ENCODE results near the gene NDST4.

- TF ChIP-seq CTCF (IDR thresholded peaks at IDR 0.05 in 8 of 11, conservative IDR thresholded peaks at IDR 0.05 in 3 of 11) (peak; percentile 24 to 75 (median 59)), POLR2AphosphoS5 (IDR thresholded peaks at IDR 0.05) (no peak), POLR2A (IDR thresholded peaks at IDR 0.05) (no peak)
These were observed 305.5 kb downstream of the NDST4 start for GRCh38 chr4:114807759-114808404.

Measured in spleen (tissue), 7 donors.